Esophagus mucosa (tissue), 1 donor: Measurements from ENCODE around the gene NOTCH1. TPM values are rescaled to one million over a fixed set of nuclear protein-coding genes. Genes with fewer than 3 reads are reported as not detected.

Source experiments
- ATAC-seq: fragments of 200-7000 bp; cut with Tn5 transposase; one replicate; pipeline ENCODE4 v1.9.1; 2020
- total RNA-seq: library from RNA; stranded (reverse); gene quantifications from one replicate; pipeline ENCODE4 v1.2.4, GENCODE V29; 2023
- donor health status: DM: yes; HTN: yes; CAD: no.

NOTCH1 gene
- total RNA-seq, 1 donor from 2014 or later, result 30.6 TPM

DNA sequence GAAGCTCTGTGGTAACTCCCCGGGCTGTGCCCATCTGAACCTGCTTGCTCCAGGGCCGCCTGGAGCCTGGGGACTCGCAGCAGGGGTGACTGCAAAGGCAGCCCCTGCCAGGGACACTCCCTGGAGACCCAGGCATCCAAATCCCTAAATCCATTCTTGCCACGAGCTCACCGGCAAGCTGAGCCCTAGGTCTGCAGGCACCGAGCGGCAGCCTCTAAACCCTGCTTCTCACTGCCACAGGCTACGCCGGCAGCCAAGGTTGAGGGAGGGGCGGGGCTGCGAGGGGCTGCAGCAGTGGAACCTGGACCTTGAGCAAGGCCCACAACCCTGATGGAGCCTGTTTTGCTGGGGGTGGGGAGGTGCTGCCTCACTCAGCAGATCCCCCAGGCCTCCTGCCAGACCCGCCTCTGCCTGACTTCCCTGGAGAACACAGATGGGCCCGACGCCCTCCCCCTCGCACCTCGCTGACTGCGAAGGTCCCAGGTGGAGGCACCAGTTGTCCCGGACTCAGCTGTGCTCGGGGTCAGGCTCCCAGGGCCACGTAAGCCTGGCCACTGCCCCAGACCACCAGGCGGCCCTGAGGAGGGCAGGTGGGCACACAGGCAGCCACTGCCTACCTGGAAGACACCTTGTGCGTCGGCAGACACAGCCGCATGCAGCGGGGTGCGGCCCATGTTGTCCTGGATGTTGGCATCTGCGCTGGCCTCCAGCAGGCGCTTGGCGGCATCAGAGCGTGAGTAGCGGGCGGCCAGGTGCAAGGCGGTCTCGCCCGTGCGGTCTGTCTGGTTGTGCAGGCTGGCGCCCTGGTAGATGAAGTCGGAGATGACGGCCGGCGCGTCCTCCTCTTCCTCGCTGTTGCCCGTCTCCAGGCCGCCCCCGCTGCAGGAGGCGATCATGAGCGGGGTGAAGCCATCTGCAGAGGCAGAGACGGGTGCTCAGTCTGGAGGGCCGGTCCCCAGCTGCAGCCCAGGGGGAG is 45.6 kb downstream of the NOTCH1 start:
- no peak for ATAC-seq

DNA sequence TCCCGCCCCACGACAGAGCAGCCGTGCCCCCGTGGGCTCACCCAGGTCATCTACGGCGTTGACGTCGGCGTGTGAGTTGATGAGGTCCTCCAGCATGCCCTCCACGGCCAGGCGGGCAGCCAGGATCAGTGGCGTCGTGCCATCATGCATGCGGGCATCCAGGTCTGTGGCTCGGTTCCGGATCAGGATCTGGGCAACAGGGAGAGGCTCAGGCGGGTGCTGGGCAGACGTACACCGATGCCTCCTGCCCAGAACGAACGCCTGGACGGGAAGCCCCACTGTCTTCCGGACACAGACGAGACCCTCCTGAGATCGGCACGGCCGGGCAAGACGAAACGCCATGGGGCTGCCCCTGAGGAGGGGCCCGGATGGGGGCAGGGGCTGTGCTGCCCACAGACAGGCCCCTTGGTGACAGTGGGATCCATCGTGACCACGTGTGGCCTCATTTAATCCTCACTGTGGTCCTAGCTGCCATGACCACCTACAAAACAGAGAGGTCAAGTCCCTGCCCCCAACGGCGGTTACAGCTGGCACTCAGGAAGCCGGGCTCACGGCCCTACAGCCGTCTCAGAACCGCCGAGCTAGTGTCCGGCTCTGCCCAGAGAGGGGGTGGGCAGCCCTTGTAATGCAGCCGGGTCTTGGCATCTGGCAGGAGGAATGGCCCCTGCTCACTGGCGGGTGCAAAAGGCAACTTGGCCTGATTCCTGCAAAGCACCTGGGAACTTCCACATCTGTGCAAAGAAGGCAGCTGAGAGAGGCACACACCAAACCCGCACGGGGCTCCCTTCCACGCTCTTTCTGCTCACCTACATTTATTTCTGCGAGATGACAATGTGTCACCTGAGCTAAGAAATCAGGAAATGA is 46.5 kb downstream of the NOTCH1 start:
- no peak for ATAC-seq

DNA sequence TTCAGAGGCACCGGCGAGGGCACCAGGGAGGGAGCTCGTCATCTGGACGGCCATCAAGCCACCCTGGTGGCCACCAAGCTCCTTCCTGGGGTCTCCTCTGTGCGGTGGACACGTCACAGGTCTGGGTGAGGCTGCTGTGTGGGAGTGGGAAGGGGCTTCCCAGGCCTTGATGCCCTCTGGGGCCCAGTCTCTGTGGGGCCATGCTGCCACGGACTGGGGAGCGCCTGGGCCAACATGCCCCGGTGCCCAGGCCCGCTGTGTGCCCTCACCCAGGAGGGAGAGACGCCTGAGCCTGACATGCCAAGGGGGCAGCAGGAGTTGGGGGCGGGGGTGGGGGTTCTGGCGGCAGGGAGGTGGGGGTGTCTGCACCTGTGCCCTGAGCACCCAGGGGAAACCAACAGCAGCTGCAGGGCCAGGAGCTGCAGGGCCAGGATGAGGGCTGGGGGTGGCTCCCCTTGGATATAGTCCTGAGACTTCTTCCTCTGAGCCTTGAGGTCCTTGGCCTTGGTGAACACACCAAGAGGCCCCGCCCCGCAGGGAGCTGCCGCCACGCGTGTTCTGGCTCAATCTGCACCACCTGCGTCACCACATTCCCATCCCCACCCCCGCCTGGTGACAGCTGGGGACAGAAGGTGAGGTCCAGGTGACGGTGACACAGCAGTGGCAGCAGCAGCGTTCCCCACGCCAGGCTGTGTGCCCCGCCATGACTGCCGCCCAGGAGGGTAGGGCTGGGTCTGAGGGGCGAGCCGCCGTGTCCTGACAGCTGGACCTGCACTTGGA is 47.7 kb downstream of the NOTCH1 start:
- no peak for ATAC-seq

DNA sequence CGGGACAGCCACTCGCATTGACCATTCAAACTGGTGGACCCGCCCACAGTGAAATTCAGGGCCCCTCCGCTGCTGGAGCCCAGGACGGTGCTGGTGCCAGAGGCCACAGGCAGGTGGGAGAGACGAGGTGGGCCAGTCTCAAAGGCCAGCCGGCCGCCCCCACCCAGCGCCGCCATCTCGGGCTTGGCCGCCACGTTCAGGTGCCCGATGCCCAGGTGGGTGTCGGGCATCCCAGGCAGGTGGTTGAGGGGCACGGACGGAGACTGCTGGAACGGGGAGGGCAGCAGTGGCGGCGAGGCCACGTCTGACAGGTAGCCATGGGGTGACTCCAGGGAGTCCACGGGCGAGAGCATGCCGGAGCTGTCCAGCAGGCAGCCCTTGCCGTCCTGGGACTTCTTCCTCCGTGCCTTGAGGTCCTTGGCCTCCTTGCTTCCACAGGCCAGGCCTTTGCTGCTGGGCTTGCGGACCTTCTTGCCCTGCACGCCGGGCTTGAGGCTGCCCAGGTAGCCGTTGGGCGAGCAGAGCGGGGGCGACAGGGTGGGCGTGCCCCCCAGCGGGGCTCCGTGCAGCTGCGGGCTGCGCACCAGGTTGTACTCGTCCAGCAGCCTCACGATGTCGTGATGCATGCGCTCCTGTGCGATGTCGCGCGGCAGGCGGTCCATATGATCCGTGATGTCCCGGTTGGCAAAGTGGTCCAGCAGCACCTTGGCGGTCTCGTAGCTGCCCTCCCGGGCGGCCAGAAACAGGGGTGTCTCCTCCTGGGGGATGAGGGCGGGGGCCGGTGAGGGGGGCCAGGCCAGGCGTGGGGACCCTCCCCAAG is 48.8 kb downstream of the NOTCH1 start:
- no peak for ATAC-seq

DNA sequence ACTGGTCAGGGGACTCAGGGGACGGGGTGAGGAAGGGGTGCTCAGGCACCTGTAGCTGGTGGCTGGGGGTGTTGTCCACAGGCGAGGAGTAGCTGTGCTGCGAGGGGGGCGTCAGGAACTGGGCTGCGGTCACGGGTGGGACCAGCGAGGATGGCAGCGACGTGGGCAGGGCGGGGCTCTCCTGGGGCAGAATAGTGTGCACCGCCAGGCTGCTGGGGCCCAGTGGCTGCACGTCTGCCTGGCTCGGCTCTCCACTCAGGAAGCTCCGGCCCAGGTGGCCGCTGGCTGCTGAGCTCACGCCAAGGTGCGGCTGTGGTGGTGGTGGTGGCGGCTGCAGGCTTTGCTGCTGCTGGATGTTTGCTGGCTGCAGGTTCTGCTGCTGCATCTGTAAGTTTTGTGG is 49.7 kb downstream of the NOTCH1 start:
- no peak for ATAC-seq

DNA sequence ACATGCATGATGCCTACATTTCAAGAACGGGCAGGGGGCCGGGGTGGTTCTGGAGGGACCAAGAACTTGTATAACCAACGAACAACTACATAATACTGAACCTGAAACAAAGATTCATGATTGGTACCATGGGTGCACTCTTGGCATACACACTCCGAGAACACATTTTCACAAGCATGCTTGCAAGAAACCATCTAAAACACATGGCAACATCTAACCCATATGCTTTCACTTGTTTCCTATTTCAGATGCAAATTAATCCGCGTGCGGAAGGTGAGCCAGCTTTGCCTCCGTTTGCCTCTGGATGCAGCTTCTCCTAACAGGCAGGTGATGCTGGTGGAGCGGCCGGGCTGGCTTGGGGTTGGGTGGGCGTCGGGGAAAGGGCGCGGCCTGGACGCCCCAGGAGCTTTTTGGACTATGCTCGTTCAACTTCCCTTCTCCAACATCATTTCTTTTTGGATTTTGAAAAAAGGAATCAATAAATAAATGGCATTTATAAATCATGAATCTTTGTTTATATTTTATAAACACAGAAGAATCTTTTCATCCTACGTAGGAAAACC is 50.5 kb downstream of the NOTCH1 start:
- no peak for ATAC-seq

DNA sequence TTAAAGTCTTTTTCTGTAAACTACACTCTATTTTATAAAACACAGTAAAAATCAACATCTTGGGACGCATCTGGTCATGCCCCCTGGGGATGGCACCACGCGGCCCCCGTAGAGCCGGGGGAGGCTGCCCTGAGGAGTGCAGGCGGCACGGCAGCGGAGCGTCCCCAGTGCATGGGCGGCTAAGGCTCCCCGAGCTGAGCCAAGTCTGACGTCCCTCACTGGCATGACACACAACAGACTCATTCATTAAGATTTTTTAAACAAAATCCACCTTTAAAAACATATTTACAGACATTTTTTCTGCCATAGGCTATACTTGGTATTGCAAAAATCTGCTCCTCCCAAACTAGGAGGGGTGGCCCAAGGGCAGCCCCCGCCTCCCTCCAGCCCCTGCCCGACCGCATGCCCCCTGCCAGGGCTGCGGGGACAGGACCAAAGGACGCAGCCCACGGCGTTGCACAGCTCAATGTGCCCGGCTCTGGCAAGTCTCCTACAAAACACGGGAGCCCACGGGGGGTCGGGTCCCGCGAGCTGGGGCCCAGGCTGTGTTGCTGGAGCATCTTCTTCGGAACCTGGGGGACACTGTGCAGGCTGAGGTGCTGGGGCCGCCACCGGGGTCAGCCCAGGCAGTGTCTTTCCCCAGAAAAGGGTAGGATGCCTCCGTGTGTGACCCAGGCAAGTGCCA is 51.2 kb downstream of the NOTCH1 start:
- no peak for ATAC-seq

DNA sequence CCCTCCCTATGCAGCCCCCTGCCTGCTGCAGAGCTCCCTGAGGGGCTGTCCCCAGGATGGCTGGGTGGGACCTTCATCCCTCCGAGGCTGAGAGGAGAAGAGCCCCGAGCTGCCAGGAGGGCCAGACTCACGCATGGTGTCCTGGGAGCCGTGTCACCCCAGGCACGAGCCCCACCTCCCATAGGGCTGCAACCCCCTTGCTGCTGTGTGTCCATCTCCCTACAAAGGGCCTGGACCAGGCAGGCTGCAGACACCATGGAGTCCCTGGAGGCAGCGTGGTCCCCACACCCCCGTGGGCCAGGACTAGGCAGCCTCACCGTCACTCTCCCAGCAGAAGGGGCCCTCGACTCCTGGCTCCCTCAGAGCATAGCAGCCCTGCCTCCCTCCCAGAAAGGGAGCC is 51.8 kb downstream of the NOTCH1 start:
- no peak for ATAC-seq

DNA sequence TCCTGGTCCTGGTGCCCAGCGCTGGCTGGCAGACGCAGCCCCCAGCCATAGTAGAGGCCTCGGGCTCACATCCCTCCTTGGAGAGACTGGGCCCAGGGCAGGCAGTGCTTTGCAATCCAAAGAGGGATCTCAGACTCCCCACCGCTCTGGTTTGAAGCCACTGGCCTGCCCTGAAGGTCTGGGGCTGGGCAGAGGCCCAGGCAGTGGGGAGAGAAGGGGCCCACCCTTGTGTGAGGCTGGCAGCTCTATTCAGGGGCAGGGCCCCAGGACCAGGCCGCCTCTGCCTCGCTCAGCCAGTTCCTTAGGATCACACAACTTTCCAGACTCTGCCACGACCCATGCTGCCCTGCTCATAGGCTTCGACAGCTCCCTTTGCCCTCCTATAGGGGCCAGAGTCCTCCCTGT is 52.3 kb downstream of the NOTCH1 start:
- no peak for ATAC-seq

DNA sequence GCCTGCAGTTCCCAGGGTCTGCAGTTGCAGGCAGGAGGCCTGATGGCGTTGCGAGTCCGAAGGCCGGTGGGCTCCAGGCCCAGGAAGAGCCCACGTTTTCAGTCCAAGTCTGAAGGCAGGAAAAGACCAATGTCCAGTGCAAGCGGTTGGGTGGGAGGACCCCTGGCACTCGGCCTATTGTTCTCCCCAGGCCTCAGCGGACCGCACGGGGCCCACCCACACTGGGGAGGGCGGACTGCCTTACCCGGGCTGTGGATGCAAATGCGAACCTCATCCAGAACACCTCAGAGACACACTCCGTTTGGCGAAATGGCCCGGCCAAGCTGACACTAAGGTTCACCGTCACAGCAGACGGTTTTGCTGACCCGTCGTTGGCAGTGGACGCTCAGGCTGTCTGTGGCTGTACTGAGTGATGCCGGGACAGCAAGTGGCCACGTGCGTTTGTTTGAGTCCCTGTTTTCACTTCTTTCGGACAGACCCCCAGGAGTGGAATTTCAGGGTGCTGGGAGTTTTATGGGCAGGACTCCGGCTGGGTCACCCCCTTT is 52.8 kb downstream of the NOTCH1 start:
- no peak for ATAC-seq

DNA sequence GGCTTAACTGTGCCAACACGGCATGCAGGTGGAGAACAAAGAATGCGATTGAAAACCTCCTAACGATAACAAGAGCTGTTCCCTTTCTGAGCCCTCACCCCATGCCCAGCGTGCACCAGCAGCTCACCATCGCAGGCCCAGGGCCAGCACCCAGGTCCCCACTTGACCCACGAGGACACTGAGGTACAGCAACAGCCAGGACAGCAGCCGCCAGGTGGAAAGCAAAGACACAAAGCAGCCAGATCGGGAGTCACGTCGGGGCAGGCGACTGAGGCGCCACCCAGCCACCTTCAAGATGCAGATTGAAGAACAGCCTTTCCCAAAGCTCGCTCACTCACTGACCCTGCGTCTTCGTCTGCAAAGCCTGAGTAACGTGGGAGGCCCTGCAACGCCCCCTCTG is 56.1 kb downstream of the NOTCH1 start:
- no peak for ATAC-seq

DNA sequence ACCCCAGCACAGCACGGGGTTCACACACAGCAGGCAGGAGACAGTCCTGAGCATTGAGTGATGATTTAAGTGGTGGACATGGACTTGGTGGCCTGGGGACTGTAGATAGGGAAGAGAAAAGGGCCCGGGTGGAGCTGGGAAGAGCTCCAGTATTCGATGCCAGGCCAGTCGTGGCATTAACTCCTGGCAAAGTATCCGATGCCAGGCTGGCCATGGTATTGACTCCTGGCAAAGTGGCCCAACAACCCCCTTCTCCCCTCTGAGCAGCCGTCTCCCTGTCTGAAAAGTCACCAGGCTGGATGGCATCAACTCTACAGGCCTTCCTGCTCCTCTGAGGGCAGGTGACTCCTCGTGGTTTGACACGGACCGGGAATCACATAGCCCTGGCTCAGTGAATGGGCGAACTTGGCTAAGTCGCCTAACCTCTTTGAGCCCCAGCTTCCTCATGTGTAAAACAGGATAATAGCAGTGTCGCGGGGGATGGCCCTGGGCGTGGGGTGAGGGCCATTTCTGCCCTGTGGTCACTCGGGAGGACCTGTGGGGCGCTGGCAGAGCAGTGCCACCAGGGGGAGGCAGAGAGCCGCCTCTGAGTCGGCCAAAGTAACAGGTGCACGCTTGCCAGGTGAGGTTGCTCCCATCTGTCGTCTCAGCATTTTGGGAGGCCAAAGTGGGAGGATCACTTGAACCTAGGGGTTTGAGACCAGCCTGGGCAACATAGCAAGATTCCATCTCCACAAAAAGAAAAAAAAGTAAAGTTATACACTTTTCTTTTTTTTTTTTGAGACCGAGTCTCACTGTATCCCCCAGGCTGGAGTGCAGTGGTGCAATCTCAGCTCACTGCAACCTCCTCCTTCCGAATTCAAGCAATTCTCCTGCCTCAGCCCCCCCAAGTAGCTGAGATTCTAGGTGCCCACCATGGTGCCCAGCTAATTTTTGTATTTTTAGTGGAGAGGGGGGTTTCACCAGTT is 57.3 kb downstream of the NOTCH1 start:
- ATAC-seq, result peak; percentile 42

DNA sequence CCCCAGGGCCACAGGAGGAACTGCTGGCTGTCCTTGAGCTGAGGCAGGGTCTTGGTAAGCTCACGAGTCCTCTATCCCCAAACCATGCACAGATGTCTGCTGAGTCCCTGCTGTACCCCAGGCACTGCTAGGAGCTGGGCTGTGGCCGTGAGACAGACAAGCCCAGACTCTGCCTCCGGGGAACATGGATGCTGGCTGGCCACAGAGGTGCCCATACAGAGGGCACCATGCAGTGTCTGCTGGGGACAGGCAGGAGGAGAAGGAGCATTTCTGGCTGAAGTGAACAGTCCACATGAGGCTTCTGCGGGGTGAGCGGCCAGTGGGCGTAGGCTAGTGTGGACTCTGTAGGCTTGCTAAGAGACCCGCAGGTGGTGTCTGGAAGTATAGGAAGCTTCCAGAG is 58.2 kb downstream of the NOTCH1 start:
- no peak for ATAC-seq

DNA sequence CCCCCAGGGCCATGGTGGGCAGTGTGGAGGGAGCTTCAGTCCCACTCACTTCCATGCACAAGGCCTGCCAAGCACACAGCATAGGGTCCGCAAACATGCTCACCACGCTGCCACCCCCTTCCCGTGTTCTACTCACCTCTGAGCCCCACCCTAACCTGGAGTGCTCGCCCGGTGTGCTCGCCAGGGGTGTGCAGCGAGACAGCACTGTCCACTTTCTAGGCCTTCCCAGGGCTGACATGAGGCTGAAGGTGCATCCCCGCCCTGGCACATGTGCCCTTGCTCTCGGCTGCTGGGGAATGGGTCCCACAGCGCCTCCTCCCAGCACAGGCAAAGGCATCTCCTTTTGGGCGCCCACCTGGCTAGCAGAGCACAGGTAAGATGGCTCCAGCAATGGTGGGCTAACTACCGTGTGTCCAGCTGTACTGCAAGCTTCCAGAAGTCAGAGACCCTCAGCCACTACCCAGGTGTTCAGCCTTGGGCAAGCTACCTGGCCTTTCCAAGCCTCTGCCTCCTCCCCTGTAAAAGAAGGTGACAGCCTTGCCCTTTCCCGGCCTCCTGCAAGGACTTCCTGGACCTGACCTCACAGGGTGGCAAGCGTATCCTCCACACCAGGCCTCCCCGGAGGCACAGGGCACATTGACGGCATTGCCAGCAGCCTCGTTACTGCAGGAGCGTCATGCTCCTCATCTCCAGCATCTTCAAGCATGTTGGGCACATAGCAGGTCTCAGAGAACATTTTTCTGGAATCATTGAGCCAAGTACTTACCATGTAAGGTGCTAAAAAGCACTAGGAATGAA is 58.8 kb downstream of the NOTCH1 start:
- ATAC-seq, result no peak

DNA sequence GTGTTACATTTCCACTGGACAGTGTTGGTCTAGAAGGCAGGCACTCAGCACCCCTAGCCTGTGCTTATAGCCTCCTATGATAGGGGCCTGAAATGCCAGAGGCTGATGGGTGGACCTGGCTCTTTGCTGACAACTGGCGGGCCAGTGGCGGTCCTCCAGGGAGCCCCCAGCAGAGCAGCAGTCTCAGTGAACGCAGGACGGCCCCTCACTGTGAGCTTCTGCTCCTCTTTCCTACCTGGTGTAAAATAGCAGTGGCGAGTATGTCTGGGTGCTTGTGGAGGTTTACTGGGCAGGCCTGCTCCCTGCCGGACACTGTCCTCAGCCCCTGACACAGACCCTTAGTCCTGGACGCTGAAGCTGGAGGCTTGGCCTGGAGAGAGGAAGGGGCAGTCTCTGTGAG is 59.7 kb downstream of the NOTCH1 start:
- no peak for ATAC-seq

DNA sequence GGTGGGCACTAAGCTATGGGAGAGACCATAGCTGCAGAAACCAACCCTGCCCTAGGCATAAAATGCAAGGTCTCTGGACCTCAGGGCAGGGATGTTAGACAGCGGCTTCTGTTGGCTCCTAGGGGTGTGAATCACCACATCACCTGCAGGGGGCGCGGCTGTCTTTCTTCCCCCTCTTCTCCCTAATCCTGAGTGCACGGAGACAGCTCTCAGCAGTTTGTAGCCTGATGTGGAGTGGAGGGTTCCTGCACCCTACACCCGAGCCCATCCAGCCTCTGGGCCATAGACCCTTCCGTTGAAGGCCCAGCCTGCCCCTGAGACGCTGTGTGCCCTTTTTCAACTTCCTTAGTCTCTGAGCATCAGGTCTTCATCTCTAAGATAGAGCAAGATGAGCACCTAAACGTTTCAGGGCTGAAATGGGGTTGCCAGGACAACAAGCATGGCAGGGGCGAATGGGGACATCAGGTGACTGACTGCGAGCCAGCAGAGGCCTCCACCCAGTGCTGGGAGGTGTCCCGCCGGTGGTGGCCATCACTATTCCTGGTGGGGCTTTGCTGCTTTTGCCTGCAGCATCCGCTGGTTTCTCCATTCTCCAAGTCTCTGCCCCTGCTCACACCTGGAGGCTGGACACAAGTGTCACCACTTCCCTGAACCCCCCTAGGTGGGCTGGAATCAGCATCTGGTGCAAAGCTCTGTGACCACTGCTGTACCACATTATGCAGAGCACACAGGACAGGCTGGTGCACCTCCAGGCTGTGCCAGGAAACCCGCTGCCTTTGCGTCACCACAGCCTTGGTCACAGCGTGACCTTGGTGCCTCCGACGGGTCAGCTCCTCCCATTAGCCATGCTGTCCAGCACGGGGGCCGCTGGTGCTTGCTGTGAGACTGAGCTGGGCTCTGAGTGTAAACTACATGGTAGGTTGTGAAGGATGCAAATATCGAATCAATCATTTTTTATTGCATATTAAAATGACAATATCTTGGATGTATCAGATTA is 60.5 kb downstream of the NOTCH1 start:
- peak; percentile 10 for ATAC-seq
